ENCODE results near the gene CCDC33.

CCDC33 gene

GRCh38 chr15:74382004-74382816 is 146.1 kb downstream of the CCDC33 start:
- peak; percentile 61 for DNase-seq (ENCODE audit: low read depth)

GRCh38 chr15:74383286-74383685 is 147.2 kb downstream of the CCDC33 start:
- DNase-seq (ENCODE audit: low read depth) = no peak

GRCh38 chr15:74383695-74384565 is 147.8 kb downstream of the CCDC33 start:
- DNase-seq (ENCODE audit: low read depth) = no peak

- DNase-seq (ENCODE audit: low read depth) = no peak
Observed at GRCh38 chr15:74384566-74384880, 148.4 kb downstream of the CCDC33 start.

- DNase-seq (ENCODE audit: low read depth) = no peak
Observed at GRCh38 chr15:74384881-74385643, 148.9 kb downstream of the CCDC33 start.

GRCh38 chr15:74385733-74386132 is 149.6 kb downstream of the CCDC33 start:
- no peak for DNase-seq (ENCODE audit: low read depth)

Measured in stimulated activated CD8-positive, alpha-beta memory T cell treated with anti-CD3 and anti-CD28 coated beads, Interleukin-15, amount 100 ng/mL, for 24 hours (primary cell).